GM12878 (cell line): ENCODE data around the gene ATP1A1. TPM values are rescaled to one million over a fixed set of nuclear protein-coding genes. Genes with fewer than 3 reads are reported as not detected.

Experiments used
- E4F1 ChIP-seq: fragments of 450-650 bp; IDR thresholded peaks from 2 replicates; pipeline ENCODE4 v1.6.1; 2018; ENCODE audit warnings: borderline replicate concordance, mild to moderate bottlenecking; ENCODE audit not compliant: partially characterized antibody
- GABPA ChIP-seq: IDR thresholded peaks from 2 replicates; pipeline ENCODE4 v1.6.1; 2014; ENCODE audit warnings: antibody characterized with exemption, low read depth, mild to moderate bottlenecking, inconsistent platforms
- HDAC6 ChIP-seq: fragments of 200-600 bp; sonication (generic); IDR thresholded peaks from one replicate; pipeline ENCODE4 v1.8.0; 2017; ENCODE audit warnings: antibody characterized with exemption; ENCODE audit not compliant: unreplicated experiment
- KDM1A ChIP-seq: fragments of 200-600 bp; sonication (generic); IDR thresholded peaks from 2 replicates; pipeline ENCODE4 v1.6.1; 2016; ENCODE audit warnings: borderline replicate concordance
- LARP7 ChIP-seq: fragments of 450-650 bp; IDR thresholded peaks from 2 replicates; pipeline ENCODE4 v1.6.1; 2017; ENCODE audit warnings: mild to moderate bottlenecking
- MEF2A ChIP-seq: IDR thresholded peaks from 2 replicates; pipeline ENCODE4 v1.6.1; 2011; ENCODE audit warnings: low read depth, mild to moderate bottlenecking, low read length, moderate library complexity; ENCODE audit not compliant: insufficient read depth
- MLLT1 ChIP-seq: fragments of 450-650 bp; IDR thresholded peaks from 2 replicates; pipeline ENCODE4 v1.6.1; 2016; ENCODE audit warnings: mild to moderate bottlenecking
- MYC ChIP-seq: IDR thresholded peaks from 2 replicates; pipeline ENCODE4 v1.6.1; 2011; ENCODE audit warnings: mild to moderate bottlenecking, low read length, moderate library complexity, inconsistent platforms; ENCODE audit not compliant: insufficient read depth, insufficient replicate concordance, insufficient read length, severe bottlenecking
- NR2C2 ChIP-seq: IDR thresholded peaks from 2 replicates; pipeline ENCODE4 v1.6.1; 2011; ENCODE audit warnings: borderline replicate concordance, low read depth; ENCODE audit not compliant: control insufficient read depth, insufficient read length
- PAX5 ChIP-seq: IDR thresholded peaks from 2 replicates; pipeline ENCODE4 v1.6.1; 2011; ENCODE audit warnings: low read depth, low read length, borderline replicate concordance
- ZNF274 ChIP-seq: IDR thresholded peaks from one replicate; pipeline ENCODE4 v1.8.0; 2011; ENCODE audit not compliant: insufficient read length, insufficient read depth
- polyA plus RNA-seq, 11 experiments: library from polyadenylated mRNA; depleted of rRNA in 4 of 11; unstranded in 6 of 11; stranded (reverse) in 5 of 11; fragments of >200 nt; fragmentation: Nextera tagmentation in 4 of 11; fragmentation: Illumina TruSeq in 1 of 11; extraction: Ambion mirVana in 4 of 11; extraction: Trizol in 1 of 11; gene quantifications; 1 replicate in 1 of 11; 2 replicates in 10 of 11; pipeline versions ENCODE4 v1.2.1 to v1.2.3, GENCODE V29; 2011 to 2016; ENCODE audit warnings: inconsistent platforms in 2 of 11, missing spikeins in 2 of 11, low read depth in 1 of 11
- total RNA-seq, 4 experiments: library from RNA; depleted of rRNA in 3 of 4; stranded (reverse); fragments of >200 nt in 3 of 4; fragmentation: Illumina TruSeq in 1 of 4; extraction: Trizol in 1 of 4; gene quantifications; 2 replicates each; pipeline versions ENCODE4 v1.2.1 to v1.2.3, GENCODE V29; 2013 to 2021

Gene ATP1A1
- total and polyA plus RNA-seq, 10 of the 15 experiments (the other 5 are each of a cell fraction or from before 2014, with no cell fraction given), result 113 to 566 (median 313) TPM

GRCh38 chr1:116325104-116325503 is 47.9 kb upstream of the ATP1A1 start (continued):
- no peak for TF ChIP-seq E4F1
- TF ChIP-seq ZNF274, result no peak
- TF ChIP-seq HDAC6, result no peak
- no peak for TF ChIP-seq GABPA
- TF ChIP-seq PAX5, result no peak
- TF ChIP-seq NR2C2, result no peak
- TF ChIP-seq MEF2A, result no peak
- TF ChIP-seq LARP7, result no peak
- no peak for TF ChIP-seq MYC
- TF ChIP-seq MLLT1, result no peak
- TF ChIP-seq KDM1A, result no peak
